Body of pancreas (tissue), 4 donors: Measurements from ENCODE around the gene NKTR. TPM values are rescaled to one million over a fixed set of nuclear protein-coding genes. Genes with fewer than 3 reads are reported as not detected.

ENCODE experiments used
- ATAC-seq: fragments of 150-250 bp; one replicate; pipeline ENCODE4 v1.9.1; 2016
- DNase-seq, 4 donors: peaks; one replicate each; pipeline ENCODE4 v3.0.0-alpha.2; 2019
- H3K27ac ChIP-seq, 4 donors: fragments of 200-600 bp; sonication (generic); 1 replicate in 3 of 4; 2 replicates in 1 of 4; pipeline versions ENCODE4 v1.5.1 to v1.6.1; 2016 to 2019; ENCODE audit warnings: mild to moderate bottlenecking in 1 of 4, mixed read lengths in 1 of 4, moderate library complexity in 1 of 4
- H3K27me3 ChIP-seq, 2 donors: fragments of 200-600 bp; sonication (generic); one replicate each; pipeline ENCODE4 v1.6.0; 2016; ENCODE audit warnings: mild to moderate bottlenecking in 1 of 2
- H3K36me3 ChIP-seq, 2 donors: fragments of 200-600 bp; sonication (generic); replicated peaks in 1 of 2; 2 replicates each; pipeline ENCODE4 v1.5.1; 2016; ENCODE audit warnings: low read depth in 2 of 2; ENCODE audit not compliant: insufficient read depth in 1 of 2
- H3K4me1 ChIP-seq: fragments of 200-600 bp; sonication (generic); one replicate; pipeline ENCODE4 v1.6.0; 2016
- H3K4me3 ChIP-seq, 2 donors: fragments of 200-600 bp; sonication (generic); 1 replicate in 1 of 2; 2 replicates in 1 of 2; pipeline ENCODE4 v1.5.1; 2016 to 2019
- H3K9me3 ChIP-seq, 3 donors: fragments of 200-600 bp; sonication (generic); 1 replicate in 2 of 3; 2 replicates in 1 of 3; pipeline ENCODE4 v1.5.1; 2016
- CTCF ChIP-seq, 7 experiments: fragments of 450-650 bp in 4 of 7; fragments of 200-600 bp in 3 of 7; sonication (generic) in 3 of 7; IDR thresholded peaks; one replicate each; pipeline ENCODE4 v1.5.1; 2016 to 2019; ENCODE audit warnings: antibody characterized with exemption in 7 of 7
- POLR2A ChIP-seq, 3 donors: fragments of 450-650 bp; IDR thresholded peaks; one replicate each; pipeline ENCODE4 v1.6.1; 2016; ENCODE audit warnings: antibody characterized with exemption in 3 of 3, mild to moderate bottlenecking in 2 of 3
- WGBS, 2 donors: methylation state at CpG; one replicate each; pipeline ENCODE4 v1.1.5; 2017; 5-methylcytosine and 5-hydroxymethylcytosine counted together
- intact Hi-C: fragments of 100-400 bp; cut with DNase I; formaldehyde crosslinking; loops from one replicate; pipeline ENCODE4 v1.15.1; 2023
- total RNA-seq, 2 donors: library from RNA; depleted of rRNA; stranded (reverse); fragments of >200 nt; gene quantifications; one replicate each; pipeline ENCODE4 v1.1.0, GENCODE V29; 2016

The NKTR gene
- total RNA-seq, 2 donors from 2014 or later, result 115 to 128 TPM

GRCh38 chr3:42678447-42678846 lies 78.0 kb downstream of the NKTR start:
- intact Hi-C loops, result no loop called here
- 61 to 62% methylated on average over 2 of the region's 2 CpGs for WGBS, 2 donors
- no peak for DNase-seq
- Histone ChIP-seq H3K4me1 (no peaks in the 10 kb centered on the region), H3K9me3 (no peaks in the 10 kb centered on the region), H3K4me3 (no peak overlapping the region), H3K36me3 (no peaks in the 10 kb centered on the region), H3K27ac (no peak overlapping the region), H3K27me3 (no peaks in the 10 kb centered on the region)
- TF ChIP-seq CTCF (IDR thresholded peaks at IDR 0.05) (no peak), POLR2A (IDR thresholded peaks at IDR 0.05) (no peak)
- no peak for ATAC-seq

GRCh38 chr3:42680271-42680670 lies 79.8 kb downstream of the NKTR start:
- H3K36me3 ChIP-seq, result no peaks in the 10 kb centered on the region
- intact Hi-C loops, result no loop called here
- H3K9me3 ChIP-seq, result no peaks in the 10 kb centered on the region
- TF ChIP-seq POLR2A (IDR thresholded peaks at IDR 0.05) (no peak), CTCF (IDR thresholded peaks at IDR 0.05) (no peak)
- peaks cover 0 to 1% of the 10 kb centered on the region in 2 donors for H3K27me3 ChIP-seq
- no peak overlapping the region for H3K4me3 ChIP-seq
- H3K4me1 ChIP-seq, result no peaks in the 10 kb centered on the region
- ATAC-seq (no peak), DNase-seq (no peak)
- H3K27ac ChIP-seq, result no peak overlapping the region
- WGBS, 2 donors, result 83 to 91% methylated on average over 1 of the region's 1 CpG

- intact Hi-C loops, result no loop called here
- Histone ChIP-seq H3K27me3 (peaks cover 0 to 6% of the 10 kb centered on the region in 2 donors), H3K9me3 (no peaks in the 10 kb centered on the region), H3K4me1 (peaks cover under 1% of the 10 kb centered on the region), H3K4me3 (no peak overlapping the region), H3K36me3 (no peaks in the 10 kb centered on the region), H3K27ac (no peak overlapping the region)
- ATAC-seq, result no peak
- WGBS, 2 donors, result 68 to 73% methylated on average over 4 of the region's 4 CpGs
- DNase-seq, result no peak
- TF ChIP-seq CTCF (IDR thresholded peaks at IDR 0.05) (no peak), POLR2A (IDR thresholded peaks at IDR 0.05) (no peak)
Measured at GRCh38 chr3:42680806-42681205, 80.3 kb downstream of the NKTR start.

GRCh38 chr3:42681361-42682038 lies 81.0 kb downstream of the NKTR start:
- DNase-seq (no peak), ATAC-seq (no peak)
- Histone ChIP-seq H3K4me3 (no peak overlapping the region), H3K27ac (no peak overlapping the region), H3K9me3 (no peaks in the 10 kb centered on the region), H3K27me3 (peaks cover 0 to 13% of the 10 kb centered on the region in 2 donors), H3K36me3 (no peaks in the 10 kb centered on the region), H3K4me1 (peaks cover 5% of the 10 kb centered on the region)
- WGBS, 2 donors, result 73 to 77% methylated on average over 10 of the region's 10 CpGs
- no peak for TF ChIP-seq POLR2A (IDR thresholded peaks at IDR 0.05)
- no peak for TF ChIP-seq CTCF (IDR thresholded peaks at IDR 0.05)
- intact Hi-C loops, result no loop called here
